ENCODE data around the gene NOSIP. TPM values are rescaled to one million over a fixed set of nuclear protein-coding genes. Genes with fewer than 3 reads are reported as not detected.

Gene NOSIP
- total and polyA plus RNA-seq, 2 of the 4 experiments (the other 2 are of a cell fraction): 118 to 138 TPM

DNA sequence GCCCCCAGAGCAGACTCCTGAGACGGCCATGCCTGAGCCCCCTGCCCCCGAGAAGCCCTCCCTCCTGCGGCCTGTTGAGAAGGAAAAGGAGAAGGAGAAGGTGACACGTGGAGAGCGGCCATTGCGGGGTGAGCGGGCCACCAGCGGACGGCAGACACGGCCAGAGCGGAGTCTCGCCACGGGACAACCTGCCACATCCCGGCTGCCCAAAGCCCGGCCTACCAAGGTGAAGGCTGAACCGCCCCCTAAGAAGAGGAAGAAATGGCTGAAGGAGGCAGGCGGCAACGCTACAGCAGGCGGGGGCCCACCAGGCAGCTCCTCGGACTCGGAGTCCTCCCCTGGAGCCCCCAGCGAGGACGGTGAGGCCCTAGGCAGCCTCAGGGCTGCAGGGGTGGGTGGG is 35.5 kb upstream of the NOSIP start:
- dilution Hi-C loops (cut with HindIII; ENCODE audit: low sequenced_read_pairs, unreplicated experiment): no loop called here
- BruUV-seq (replicated peaks): no TSS peak
- Histone ChIP-seq H3K56ac (ENCODE audit: extremely low read depth, insufficient read depth, low read length) (no peak overlapping the region), H2BK120ac (ENCODE audit: low read depth, low read length) (no peak overlapping the region), H2AK9ac (replicated peaks; ENCODE audit: low read depth, low read length, poor library complexity) (no peak overlapping the region), H2BK20ac (ENCODE audit: low read depth, low read length) (no peak overlapping the region), H2BK5ac (ENCODE audit: low read depth, low read length, poor library complexity, severe bottlenecking) (no peak overlapping the region), H4K5ac (ENCODE audit: low read depth, low read length) (no peak overlapping the region), H3K9me1 (ENCODE audit: insufficient read depth, low read length) (peaks cover 10% of the 10 kb centered on the region), H3K4me3 (ENCODE audit: insufficient read depth, low read depth, low read length) (no peak overlapping the region), H3K79me1 (ENCODE audit: low read depth in 1 of 2, low read length in 2 of 2) (peaks cover 36 to 78% of the 10 kb centered on the region in 2 experiments), H4K91ac (ENCODE audit: insufficient read depth, low read depth, low read length) (no peak overlapping the region), H3K27me3 (ENCODE audit: control insufficient read depth, insufficient read depth, low read length) (no peaks in the 10 kb centered on the region), H2BK15ac (ENCODE audit: low read depth, low read length) (no peak overlapping the region), H3K4ac (ENCODE audit: low read depth, low read length) (no peak overlapping the region), H3K36me3 (ENCODE audit: control insufficient read depth, insufficient read depth, low read length) (peaks cover 40% of the 10 kb centered on the region), H2AFZ (replicated peaks; ENCODE audit: low read length, poor library complexity) (peak overlapping the region; percentile 19), H3K9ac (ENCODE audit: low read depth, low read length) (no peak overlapping the region), H3K23ac (ENCODE audit: low read depth, low read length) (no peak overlapping the region), H4K20me1 (ENCODE audit: insufficient read depth, low read length) (peaks cover 29% of the 10 kb centered on the region), H3K18ac (ENCODE audit: low read depth, low read length) (no peak overlapping the region), H4K8ac (ENCODE audit: low read depth in 2 of 2, low read length in 2 of 2) (no peak overlapping the region), H3K4me2 (ENCODE audit: low read depth, low read length) (no peak overlapping the region), H3K4me1 (ENCODE audit: control insufficient read depth, insufficient read depth, low read length) (peaks cover 16% of the 10 kb centered on the region), H3K9me3 (ENCODE audit: control insufficient read depth, insufficient read depth, low read length) (no peaks in the 10 kb centered on the region), H3K14ac (replicated peaks; ENCODE audit: low read depth, low read length) (no peak overlapping the region), H3K27ac (ENCODE audit: insufficient read depth, low read length) (no peak overlapping the region), H2AK5ac (ENCODE audit: low read depth, low read length) (no peak overlapping the region)
- intact Hi-C loops (cut with micrococcal nuclease): no loop called here
- DNase-seq: no peak
- no peak for ATAC-seq (ENCODE audit: low read depth)
- TF ChIP-seq MXI1 (IDR thresholded peaks at IDR 0.05; ENCODE audit: borderline replicate concordance, low read depth, low read length): no peak
- TF ChIP-seq CEBPB (IDR thresholded peaks at IDR 0.05; ENCODE audit: low read depth, low read length): no peak
- TF ChIP-seq RAD21 (IDR thresholded peaks at IDR 0.05; ENCODE audit: low read length): no peak
- TF ChIP-seq MAZ (IDR thresholded peaks at IDR 0.05; ENCODE audit: borderline replicate concordance, low read depth, low read length): no peak
- TF ChIP-seq SMC3 (IDR thresholded peaks at IDR 0.05; ENCODE audit: low read depth, low read length): no peak
- TF ChIP-seq MAFK (IDR thresholded peaks at IDR 0.05; ENCODE audit: low read depth, low read length): no peak
- 100% methylated on average over 11 of the region's 23 CpGs; no CpG with 5 or more reads in 1 of the 2 experiments for WGBS, 2 experiments (ENCODE audit: extremely low coverage in 2 of 2, insufficient read length in 1 of 2)
- ChIA-PET CTCF (no interaction called here), POLR2A (ENCODE audit: unreplicated experiment) (no interaction called here)
- in situ Hi-C loops (cut with MboI; ENCODE audit: low sequenced_read_pairs): no loop called here

Measured in IMR-90 (cell line).